ENCODE results near the gene TPGS1. TPM values are rescaled to one million over a fixed set of nuclear protein-coding genes. Genes with fewer than 3 reads are reported as not detected.

The TPGS1 gene
- total and polyA plus RNA-seq, 2 donors (not counting 3 experiments of a cell fraction or from before 2014, with no cell fraction given) = 20.9 to 24.7 TPM

DNA sequence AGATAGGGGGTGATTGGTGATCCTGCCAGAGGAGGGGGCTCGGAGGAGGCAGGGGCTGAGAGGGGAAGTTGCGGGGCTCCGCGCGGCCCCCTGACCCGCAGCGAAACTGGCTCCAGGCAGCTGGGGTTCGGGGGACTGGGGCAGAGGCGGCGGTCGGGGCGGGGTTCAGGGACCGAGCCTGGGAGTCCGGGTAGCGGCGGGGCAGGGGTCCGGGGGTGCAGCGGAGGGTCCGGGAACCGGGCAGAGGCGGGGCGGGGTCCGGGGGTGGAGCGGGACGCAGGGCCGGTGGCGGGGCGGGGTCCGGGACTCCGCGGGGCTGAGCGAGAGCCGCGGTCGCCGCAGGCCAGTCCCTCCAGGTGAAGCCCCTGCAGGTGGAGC lies 9.8 kb upstream of the TPGS1 start:
- no peak overlapping the region for H3K27ac ChIP-seq (ENCODE audit: insufficient read depth, low read depth, low read length)
- H3K9me1 ChIP-seq (replicated peaks; ENCODE audit: control insufficient read depth, extremely low read depth, insufficient read depth, low read length) = no peaks in the 10 kb centered on the region
- peaks cover 9 to 12% of the 10 kb centered on the region in 2 experiments for H3K27me3 ChIP-seq (ENCODE audit: control insufficient read depth in 2 of 2, insufficient read depth in 2 of 2, low read length in 2 of 2)
- ChIA-PET CTCF (interaction anchor here (1.3 to 1.6 kb wide), 2 partner anchors 9 to 13 kb away, joined by 5 to 16 read pairs; partner anchors contain the start of gene TPGS1), POLR2A (no interaction called here)
- BruUV-seq (replicated peaks) = no TSS peak
- H3K36me3 ChIP-seq (ENCODE audit: control insufficient read depth in 2 of 2, extremely low read depth in 1 of 2, insufficient read depth in 2 of 2, low read length in 2 of 2) = no peaks in the 10 kb centered on the region
- no peaks in the 10 kb centered on the region for H3K4me1 ChIP-seq (ENCODE audit: control insufficient read depth, extremely low read depth, insufficient read depth, low read length)
- no peak overlapping the region for H2AFZ ChIP-seq (ENCODE audit: low read depth, low read length)
- H3K9me3 ChIP-seq (replicated peaks; ENCODE audit: control insufficient read depth, insufficient read depth, low read length) = no peaks in the 10 kb centered on the region
- FAIRE-seq (no peak), DNase-seq (ENCODE audit: low read depth, low spot score) (no peak)
- H3K79me2 ChIP-seq (ENCODE audit: control insufficient read depth, insufficient read depth, low read length) = no peaks in the 10 kb centered on the region
- TF ChIP-seq GATA2 (IDR thresholded peaks at IDR 0.05; ENCODE audit: insufficient read depth, insufficient read length, low read depth, low read length) (no peak), MYC (IDR thresholded peaks at IDR 0.05; ENCODE audit: low read depth, low read length) (no peak), POLR2A (IDR thresholded peaks at IDR 0.05; ENCODE audit: low read depth, low read length) (no peak), POLR2AphosphoS5 (IDR thresholded peaks at IDR 0.05; ENCODE audit: insufficient read depth, low read depth, low read length) (no peak), EZH2 (IDR thresholded peaks at IDR 0.05; ENCODE audit: borderline replicate concordance, low read depth, low read length, severe bottlenecking) (no peak), MAX (IDR thresholded peaks at IDR 0.05; ENCODE audit: insufficient read depth, insufficient read length) (no peak), FOS (IDR thresholded peaks at IDR 0.05; ENCODE audit: borderline replicate concordance, insufficient read depth, low read length) (no peak), CTCF (IDR thresholded peaks at IDR 0.05; ENCODE audit: extremely low read depth in 1 of 2, insufficient read depth in 1 of 2, low read depth in 1 of 2, low read length in 2 of 2) (no peak), JUN (IDR thresholded peaks at IDR 0.05; ENCODE audit: borderline replicate concordance, insufficient read depth, insufficient read length, low read depth) (no peak)
- dilution Hi-C loops (cut with MboI; ENCODE audit: extremely low pct_ligation_motif_present, low sequenced_read_pairs) = no loop called here
- no peaks in the 10 kb centered on the region for H4K20me1 ChIP-seq (replicated peaks; ENCODE audit: control insufficient read depth, extremely low read depth, insufficient read depth, low read length)
- H3K4me2 ChIP-seq (ENCODE audit: insufficient read depth, low read length) = no peak overlapping the region
- intact Hi-C loops (cut with micrococcal nuclease) = no loop called here
- H3K9ac ChIP-seq (replicated peaks; ENCODE audit: extremely low read depth, insufficient read depth, low read length) = no peak overlapping the region
- no peak overlapping the region for H3K4me3 ChIP-seq (replicated peaks in 1 of 3; ENCODE audit: insufficient read depth in 1 of 3, low read depth in 1 of 3, low read length in 3 of 3)

All from endothelial cell of umbilical vein (primary cell).